CD4-positive, alpha-beta T cell treated with Interleukin-12 subunit alpha and Interleukin-12 subunit beta, for 1 hour (primary cell): ENCODE measurements around the gene GGA1.

Source experiments
- DNase-seq: peaks from one replicate; pipeline ENCODE4 v3.0.0-alpha.2; 2020

GGA1 gene

GRCh38 chr22:37608477-37609239 is at the start of gene GGA1:
GGA1 (plus strand) TSS chr22:37608834; CDS start chr22:37608861, 27 bp downstream.
- peak; percentile 97 for DNase-seq

DNA sequence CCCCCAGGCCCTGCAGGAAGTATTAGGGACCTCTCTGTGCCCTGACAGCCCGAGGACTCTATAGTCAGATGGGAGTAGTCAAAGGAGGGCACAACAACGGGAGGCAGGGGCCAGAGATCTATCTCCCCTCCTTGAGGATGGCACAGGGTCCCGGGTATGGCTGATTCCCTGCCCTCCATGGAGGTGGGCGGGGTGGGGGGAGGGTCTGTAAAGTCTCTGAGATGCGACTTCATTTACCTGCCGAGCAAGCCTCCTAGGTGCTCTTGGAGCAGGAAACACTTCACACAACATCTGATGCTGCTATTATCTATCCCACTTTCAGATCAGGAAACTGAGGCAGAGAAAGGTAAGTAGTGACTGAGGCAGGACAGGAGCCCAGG is 49.1 kb upstream of the GGA1 start:
- DNase-seq = no peak

GRCh38 chr22:37559901-37560607 is 48.6 kb upstream of the GGA1 start, which contains the start of gene CDC42EP1:
CDC42EP1 (plus strand) TSS chr22:37560480; CDS start chr22:37566350, 5,870 bp downstream.
- no peak for DNase-seq

DNA sequence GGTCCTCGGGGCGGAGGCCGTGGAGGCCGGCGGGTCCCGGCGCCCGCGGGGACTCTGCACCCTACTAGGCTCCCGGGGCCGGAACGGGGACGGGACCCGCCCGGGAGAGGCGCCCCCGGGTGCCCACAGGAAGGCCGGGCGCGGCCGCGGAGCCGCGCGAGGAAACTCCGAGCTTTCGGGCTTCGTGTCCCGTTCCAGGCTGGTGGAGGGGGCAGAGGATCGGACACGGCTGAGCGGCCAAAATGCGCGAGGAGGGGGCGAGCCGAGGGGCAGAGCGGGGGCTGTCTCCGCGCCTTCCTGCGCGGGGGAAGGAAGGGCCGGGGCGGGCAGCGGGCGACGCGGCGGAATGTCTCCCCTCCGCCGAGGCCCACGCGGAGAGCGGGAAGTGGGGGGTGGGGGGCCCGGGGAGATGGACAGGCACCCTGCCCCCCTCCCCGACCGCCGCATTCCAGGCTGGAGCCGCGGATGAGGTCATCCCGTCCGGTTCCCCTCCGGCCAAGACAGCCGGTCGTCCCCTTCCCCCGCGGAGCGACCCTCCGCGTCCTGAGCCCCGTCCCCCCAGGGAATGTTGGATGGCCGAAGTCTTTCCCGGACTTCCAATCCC is 47.9 kb upstream of the GGA1 start:
- no peak for DNase-seq

- peak; percentile 74 for DNase-seq
Observed at GRCh38 chr22:37561212-37562048, 47.2 kb upstream of the GGA1 start.

DNA sequence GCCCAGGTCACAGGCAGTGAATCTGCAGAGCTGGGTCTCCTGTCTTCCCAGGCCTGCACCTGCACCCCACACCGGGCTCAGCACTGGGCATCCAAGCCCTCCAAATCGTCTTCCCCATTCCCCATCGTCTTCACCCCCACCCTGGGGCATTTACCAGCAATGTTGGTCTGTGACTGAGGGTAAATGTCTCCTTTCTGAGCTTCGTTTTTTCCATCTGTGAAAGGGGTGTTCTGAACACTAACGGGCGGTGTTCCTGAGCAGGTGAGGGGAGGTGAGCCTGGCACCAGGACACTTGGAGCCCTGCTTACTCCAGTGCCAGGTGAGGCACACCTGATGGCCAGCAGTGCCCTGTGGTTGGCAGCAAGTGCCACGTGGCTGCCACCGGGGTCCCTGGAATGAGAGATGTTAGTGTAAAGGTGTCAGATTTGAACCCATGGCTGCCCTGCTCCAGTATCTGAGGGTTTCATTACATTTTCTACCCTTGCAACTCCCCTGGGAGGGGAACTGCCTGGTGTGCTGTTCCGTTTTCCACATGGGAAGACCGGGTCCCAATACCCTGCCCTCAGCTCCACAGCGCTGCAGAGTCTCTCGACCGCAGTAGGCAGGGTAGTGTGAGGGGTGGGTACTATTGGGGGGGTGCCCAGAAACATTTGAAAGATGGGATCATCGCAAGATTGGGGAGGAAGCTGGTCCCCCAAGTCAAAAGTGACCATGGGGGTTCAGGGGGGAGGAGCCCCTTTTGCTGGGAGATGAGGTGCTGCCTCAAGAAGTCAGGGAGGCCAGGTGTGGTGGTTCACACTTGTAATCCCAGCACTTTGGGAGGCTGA is 46.4 kb upstream of the GGA1 start:
- DNase-seq = no peak

- no peak for DNase-seq
Observed at GRCh38 chr22:37563153-37564081, 45.2 kb upstream of the GGA1 start.

DNA sequence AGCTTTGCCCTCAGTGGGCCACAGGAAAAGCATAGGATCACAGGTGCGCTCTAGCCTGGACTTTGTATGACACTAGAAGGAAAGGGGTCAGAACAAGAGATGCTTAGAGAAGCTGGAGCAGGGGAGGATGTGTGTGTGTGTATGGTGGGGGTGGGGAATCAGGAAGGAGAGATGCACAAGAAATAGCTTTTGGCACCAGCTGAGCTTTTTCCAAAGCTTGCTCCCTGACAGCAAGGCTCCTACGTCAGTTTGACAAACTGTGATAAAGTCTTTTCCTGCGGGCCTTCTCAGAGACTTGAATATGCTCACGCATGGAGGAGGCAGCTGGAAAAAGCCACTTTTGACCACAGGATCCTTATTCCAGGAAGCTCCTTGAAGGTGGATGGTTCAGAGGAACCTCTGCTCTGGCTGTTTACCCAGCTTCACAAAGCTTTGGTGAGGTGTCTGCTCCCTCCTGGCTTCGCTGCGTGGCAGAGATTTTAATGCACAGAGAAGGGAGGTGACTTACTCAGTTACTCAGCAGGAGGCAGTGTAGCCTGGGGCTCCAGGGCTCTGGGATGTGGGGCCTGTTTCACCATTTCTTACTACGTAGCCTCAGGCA is 44.4 kb upstream of the GGA1 start:
- no peak for DNase-seq

DNA sequence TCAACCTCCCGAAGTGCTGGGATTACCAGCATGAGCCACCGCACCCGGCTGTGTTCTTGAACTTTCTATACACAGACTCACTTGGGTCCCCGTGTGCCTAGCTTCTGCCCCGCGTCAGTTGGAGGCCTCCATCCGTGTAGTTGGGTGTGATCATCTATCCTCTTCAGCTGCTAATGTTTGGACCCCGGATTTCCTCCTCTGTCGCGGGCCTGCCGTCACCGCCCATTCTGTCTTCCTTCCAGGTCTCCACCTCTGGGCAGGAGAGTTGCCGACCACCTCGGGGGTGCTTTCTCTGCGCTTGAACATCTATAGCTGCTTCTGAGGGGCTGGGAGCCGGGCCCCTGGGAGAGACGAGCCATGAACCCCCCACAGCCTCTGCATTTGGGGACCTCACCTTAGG is 42.8 kb upstream of the GGA1 start:
- DNase-seq = no peak

- DNase-seq = peak; percentile 48
Observed at GRCh38 chr22:37566329-37566837, 42.3 kb upstream of the GGA1 start.

DNA sequence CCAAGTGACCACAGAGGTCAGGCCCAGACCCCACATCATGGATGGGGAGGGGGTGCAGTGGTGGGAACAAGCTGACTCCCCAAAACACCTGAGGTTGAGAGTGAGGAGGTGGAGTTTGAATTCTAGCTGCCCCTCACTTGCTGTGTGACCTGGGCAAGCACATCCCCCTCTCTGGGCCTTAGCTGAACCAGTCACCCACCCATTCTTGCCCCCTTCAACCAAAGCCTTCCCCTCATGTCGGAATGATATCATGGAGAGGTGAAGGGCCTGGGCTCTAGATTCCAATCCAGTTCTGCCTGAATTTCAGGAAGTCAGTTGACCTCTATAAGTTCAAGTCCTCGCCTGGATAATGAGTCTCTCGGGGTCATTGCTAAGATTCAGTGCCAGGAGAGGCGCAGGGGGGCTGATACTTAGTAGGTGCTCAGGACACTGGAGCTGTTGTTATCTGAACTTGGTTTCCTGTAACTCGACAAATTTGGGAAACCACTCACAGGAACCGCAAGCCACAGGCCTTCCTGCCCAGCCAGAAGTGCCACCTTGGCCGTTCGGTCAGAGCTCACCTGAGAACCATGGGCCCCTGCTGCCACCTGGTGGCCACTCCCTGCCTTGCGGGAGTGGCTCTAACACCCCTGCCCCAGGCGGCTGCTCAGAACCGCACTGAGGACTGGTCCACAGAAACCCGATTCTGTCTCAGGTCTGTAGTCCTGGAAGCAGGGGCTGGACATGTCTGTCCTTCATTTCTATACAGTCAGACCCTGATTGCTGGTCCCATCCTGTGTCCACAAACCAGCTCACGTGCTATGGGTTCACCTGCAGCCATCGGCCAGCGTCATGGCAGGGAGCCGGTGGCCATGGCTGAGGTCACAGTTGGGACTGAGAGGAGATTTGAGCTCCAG is 41.5 kb upstream of the GGA1 start:
- peak; percentile 93 for DNase-seq

- no peak for DNase-seq
Observed at GRCh38 chr22:37568012-37568411, 40.6 kb upstream of the GGA1 start.

GRCh38 chr22:37568448-37569008 is 40.1 kb upstream of the GGA1 start:
- no peak for DNase-seq

DNA sequence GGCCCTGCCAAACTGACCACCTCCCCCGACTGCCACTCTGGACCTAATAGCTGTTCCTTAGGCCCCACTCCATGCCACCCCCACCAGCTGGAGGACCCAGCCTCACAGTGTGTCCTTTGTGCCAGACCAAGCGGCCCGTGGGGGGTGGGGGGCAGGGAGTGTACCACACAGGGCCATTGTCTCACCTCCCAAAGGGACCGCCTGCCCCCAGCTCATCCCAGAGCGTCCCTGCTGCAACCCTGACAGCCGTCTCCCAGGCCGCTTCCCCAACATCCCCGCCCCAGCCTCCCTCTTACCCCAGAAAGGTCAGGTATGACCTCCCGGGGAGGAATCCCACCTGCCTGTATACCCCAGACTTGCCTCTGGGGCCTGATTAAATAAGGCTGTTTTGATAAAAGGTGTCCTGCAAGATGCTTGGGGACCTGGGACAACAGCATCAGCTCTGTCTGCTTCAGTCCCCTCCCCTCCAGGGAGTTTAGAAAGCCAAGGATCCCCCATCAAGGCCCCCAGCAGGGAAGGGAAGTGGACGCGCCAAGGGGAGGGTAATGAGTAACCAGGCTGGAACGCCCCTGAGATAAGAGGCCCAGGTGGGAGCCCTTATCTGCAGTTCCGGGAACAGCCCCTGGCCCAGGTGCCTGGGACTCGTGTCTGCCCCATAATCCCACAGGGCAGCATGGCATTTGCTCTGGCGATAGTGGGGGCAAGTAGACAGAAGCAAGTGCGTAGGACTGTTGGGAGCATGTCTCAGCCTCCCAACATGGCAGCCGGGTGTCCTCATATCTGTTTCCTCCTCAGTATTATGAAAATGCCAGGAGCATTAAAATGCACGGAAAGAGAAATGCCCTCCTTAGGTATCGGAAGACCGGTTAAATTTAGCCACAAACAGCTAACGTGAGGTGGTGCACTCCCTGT is 39.4 kb upstream of the GGA1 start:
- no peak for DNase-seq

- DNase-seq = no peak
Observed at GRCh38 chr22:37569921-37570660, 38.5 kb upstream of the GGA1 start.

DNA sequence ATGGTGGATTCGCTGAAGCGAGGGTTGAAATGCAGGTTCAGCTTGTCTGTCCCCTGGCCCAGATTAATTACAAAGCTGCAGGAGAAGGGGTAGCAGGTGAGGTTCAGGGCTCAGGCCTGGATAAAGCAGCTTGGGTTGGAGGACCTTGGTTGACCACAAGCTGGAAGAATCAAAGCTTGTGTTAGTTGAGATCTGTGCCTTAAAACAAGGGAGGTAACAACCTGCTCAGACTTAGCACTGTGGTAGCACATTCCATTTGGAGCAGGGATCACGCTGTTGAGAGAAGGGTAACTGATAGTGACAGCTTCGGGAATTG is 38.0 kb upstream of the GGA1 start:
- DNase-seq = no peak
